ENCODE measurements around the gene ZNF487. TPM values are rescaled to one million over a fixed set of nuclear protein-coding genes. Genes with fewer than 3 reads are reported as not detected.

ZNF487 gene
- total and polyA plus RNA-seq, 10 of the 15 experiments (the other 5 are each of a cell fraction or from before 2014, with no cell fraction given): 0.74 to 2.1 (median 1.1) TPM

DNA sequence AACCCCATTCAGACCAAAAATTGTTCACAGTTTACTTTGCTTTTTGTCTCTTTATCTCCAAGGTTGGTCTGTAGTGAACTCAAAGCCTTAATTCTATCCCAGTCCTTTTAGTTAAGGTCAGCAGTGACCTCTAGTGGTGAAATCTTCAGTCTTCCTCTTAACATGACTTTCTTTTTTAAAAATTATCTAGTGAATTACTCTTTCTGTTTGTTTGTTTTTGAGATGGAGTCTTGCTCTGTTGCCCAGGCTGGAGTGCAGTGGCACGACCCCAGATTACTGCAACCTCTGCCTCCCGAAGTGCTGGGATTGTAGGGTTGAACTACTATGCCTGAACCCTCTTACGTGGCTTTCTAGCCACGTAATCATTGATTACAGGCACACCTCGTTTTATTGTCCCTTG, 25.0 kb downstream of the ZNF487 start:
- Histone ChIP-seq H3K4me1 (ENCODE audit: control insufficient read depth, insufficient read depth, low read length) (no peaks in the 10 kb centered on the region), H3K27me3 (replicated peaks in 1 of 2; ENCODE audit: control insufficient read depth in 2 of 2, insufficient read depth in 2 of 2, low read length in 1 of 2) (no peaks in the 10 kb centered on the region), H3K9me3 (replicated peaks; ENCODE audit: control insufficient read depth, insufficient read depth, low read length) (no peaks in the 10 kb centered on the region), H3K79me2 (ENCODE audit: control insufficient read depth, insufficient read depth, low read length) (no peaks in the 10 kb centered on the region), H3K9ac (ENCODE audit: control insufficient read depth, insufficient read depth, low read length) (no peak overlapping the region), H3K4me2 (ENCODE audit: control insufficient read depth, insufficient read depth) (peak overlapping the region; percentile 68; the same call in 1 of the 2 replicates), H2AFZ (ENCODE audit: control insufficient read depth, low read depth, low read length) (peak overlapping the region; percentile 75), H3K36me3 (ENCODE audit: control insufficient read depth in 2 of 2, insufficient read depth in 2 of 2, low read length in 1 of 2) (no peaks in the 10 kb centered on the region), H3K27ac (ENCODE audit: control insufficient read depth, insufficient read depth) (no peak overlapping the region), H3K4me3 (no peak overlapping the region), H4K20me1 (ENCODE audit: control insufficient read depth, insufficient read depth) (no peaks in the 10 kb centered on the region)
- RAD21 ChIA-PET (ENCODE audit: unreplicated experiment): interaction anchor here (0.9 to 1.7 kb wide), 3 partner anchors 169 to 172 kb away, joined by 4 to 5 read pairs (median 5); no protein-coding TSS in a partner anchor
- BruUV-seq (replicated peaks): no TSS peak
- intact Hi-C loops (cut with micrococcal nuclease; ENCODE audit: unreplicated experiment) (loop anchor here (1.0 to 5.0 kb wide), 3 partner anchors 114 to 260 kb away; no protein-coding TSS in a partner anchor), in situ Hi-C loops (cut with MboI) (loop anchor here (5.0 to 10.0 kb wide), 3 partner anchors 170 to 597 kb away; no protein-coding TSS in a partner anchor)
- SMC1A ChIA-PET (ENCODE audit: uncharacterized antibody, unreplicated experiment): interaction anchor here (0.6 to 2.2 kb wide), 3 partner anchors 166 to 221 kb away, joined by 3 to 9 read pairs (median 3); no protein-coding TSS in a partner anchor
- DNase-seq (ENCODE audit: low read depth, low spot score): no peak
- 40% methylated on average over 5 of the region's 5 CpGs for WGBS (ENCODE audit: insufficient coverage, insufficient replicate concordance, low lambda C conversion rate, missing lambda C conversion rate)
- CTCF ChIA-PET: interaction anchor here (0.7 to 1.4 kb wide), 7 partner anchors 19 to 257 kb away, joined by 3 to 4 read pairs (median 3); no protein-coding TSS in a partner anchor
- POLR2A ChIA-PET: no interaction called here
- TF ChIP-seq, protein P1, sequence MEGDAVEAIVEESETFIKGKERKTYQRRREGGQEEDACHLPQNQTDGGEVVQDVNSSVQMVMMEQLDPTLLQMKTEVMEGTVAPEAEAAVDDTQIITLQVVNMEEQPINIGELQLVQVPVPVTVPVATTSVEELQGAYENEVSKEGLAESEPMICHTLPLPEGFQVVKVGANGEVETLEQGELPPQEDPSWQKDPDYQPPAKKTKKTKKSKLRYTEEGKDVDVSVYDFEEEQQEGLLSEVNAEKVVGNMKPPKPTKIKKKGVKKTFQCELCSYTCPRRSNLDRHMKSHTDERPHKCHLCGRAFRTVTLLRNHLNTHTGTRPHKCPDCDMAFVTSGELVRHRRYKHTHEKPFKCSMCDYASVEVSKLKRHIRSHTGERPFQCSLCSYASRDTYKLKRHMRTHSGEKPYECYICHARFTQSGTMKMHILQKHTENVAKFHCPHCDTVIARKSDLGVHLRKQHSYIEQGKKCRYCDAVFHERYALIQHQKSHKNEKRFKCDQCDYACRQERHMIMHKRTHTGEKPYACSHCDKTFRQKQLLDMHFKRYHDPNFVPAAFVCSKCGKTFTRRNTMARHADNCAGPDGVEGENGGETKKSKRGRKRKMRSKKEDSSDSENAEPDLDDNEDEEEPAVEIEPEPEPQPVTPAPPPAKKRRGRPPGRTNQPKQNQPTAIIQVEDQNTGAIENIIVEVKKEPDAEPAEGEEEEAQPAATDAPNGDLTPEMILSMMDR (IDR thresholded peaks at IDR 0.05 in 2 of 3, conservative IDR thresholded peaks at IDR 0.05 in 1 of 3; ENCODE audit: control insufficient read depth in 2 of 3, extremely low read depth in 1 of 3, insufficient read depth in 1 of 3, low read depth in 3 of 3, low read length in 3 of 3): peak; percentile 52 to 68 (median 56); a peak in 5 of 6 replicates
- TF ChIP-seq SPI1 (IDR thresholded peaks at IDR 0.05; ENCODE audit: borderline replicate concordance, insufficient read depth, low read depth, low read length) (no peak), ZSCAN29 (IDR thresholded peaks at IDR 0.05) (no peak), RAD21 (IDR thresholded peaks at IDR 0.05; ENCODE audit: insufficient read depth, low read depth, low read length) (peak; percentile 84), SMC3 (IDR thresholded peaks at IDR 0.05; ENCODE audit: borderline replicate concordance, low read length) (peak; percentile 74; the same call in 1 of the 2 replicates), CBX3 (IDR thresholded peaks at IDR 0.05; ENCODE audit: borderline replicate concordance, low read depth) (no peak), MXI1 (IDR thresholded peaks at IDR 0.05; ENCODE audit: low read depth, low read length) (no peak), EED (IDR thresholded peaks at IDR 0.05; ENCODE audit: low read depth) (no peak), YY1 (IDR thresholded peaks at IDR 0.05; ENCODE audit: low read depth, low read length) (no peak)
- TF ChIP-seq, protein P2, sequence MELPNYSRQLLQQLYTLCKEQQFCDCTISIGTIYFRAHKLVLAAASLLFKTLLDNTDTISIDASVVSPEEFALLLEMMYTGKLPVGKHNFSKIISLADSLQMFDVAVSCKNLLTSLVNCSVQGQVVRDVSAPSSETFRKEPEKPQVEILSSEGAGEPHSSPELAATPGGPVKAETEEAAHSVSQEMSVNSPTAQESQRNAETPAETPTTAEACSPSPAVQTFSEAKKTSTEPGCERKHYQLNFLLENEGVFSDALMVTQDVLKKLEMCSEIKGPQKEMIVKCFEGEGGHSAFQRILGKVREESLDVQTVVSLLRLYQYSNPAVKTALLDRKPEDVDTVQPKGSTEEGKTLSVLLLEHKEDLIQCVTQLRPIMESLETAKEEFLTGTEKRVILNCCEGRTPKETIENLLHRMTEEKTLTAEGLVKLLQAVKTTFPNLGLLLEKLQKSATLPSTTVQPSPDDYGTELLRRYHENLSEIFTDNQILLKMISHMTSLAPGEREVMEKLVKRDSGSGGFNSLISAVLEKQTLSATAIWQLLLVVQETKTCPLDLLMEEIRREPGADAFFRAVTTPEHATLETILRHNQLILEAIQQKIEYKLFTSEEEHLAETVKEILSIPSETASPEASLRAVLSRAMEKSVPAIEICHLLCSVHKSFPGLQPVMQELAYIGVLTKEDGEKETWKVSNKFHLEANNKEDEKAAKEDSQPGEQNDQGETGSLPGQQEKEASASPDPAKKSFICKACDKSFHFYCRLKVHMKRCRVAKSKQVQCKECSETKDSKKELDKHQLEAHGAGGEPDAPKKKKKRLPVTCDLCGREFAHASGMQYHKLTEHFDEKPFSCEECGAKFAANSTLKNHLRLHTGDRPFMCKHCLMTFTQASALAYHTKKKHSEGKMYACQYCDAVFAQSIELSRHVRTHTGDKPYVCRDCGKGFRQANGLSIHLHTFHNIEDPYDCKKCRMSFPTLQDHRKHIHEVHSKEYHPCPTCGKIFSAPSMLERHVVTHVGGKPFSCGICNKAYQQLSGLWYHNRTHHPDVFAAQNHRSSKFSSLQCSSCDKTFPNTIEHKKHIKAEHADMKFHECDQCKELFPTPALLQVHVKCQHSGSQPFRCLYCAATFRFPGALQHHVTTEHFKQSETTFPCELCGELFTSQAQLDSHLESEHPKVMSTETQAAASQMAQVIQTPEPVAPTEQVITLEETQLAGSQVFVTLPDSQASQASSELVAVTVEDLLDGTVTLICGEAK (IDR thresholded peaks at IDR 0.05; ENCODE audit: borderline replicate concordance): no peak
- TF ChIP-seq, protein P3, sequence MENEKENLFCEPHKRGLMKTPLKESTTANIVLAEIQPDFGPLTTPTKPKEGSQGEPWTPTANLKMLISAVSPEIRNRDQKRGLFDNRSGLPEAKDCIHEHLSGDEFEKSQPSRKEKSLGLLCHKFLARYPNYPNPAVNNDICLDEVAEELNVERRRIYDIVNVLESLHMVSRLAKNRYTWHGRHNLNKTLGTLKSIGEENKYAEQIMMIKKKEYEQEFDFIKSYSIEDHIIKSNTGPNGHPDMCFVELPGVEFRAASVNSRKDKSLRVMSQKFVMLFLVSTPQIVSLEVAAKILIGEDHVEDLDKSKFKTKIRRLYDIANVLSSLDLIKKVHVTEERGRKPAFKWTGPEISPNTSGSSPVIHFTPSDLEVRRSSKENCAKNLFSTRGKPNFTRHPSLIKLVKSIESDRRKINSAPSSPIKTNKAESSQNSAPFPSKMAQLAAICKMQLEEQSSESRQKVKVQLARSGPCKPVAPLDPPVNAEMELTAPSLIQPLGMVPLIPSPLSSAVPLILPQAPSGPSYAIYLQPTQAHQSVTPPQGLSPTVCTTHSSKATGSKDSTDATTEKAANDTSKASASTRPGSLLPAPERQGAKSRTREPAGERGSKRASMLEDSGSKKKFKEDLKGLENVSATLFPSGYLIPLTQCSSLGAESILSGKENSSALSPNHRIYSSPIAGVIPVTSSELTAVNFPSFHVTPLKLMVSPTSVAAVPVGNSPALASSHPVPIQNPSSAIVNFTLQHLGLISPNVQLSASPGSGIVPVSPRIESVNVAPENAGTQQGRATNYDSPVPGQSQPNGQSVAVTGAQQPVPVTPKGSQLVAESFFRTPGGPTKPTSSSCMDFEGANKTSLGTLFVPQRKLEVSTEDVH (IDR thresholded peaks at IDR 0.05; ENCODE audit: low read depth, partially characterized antibody): no peak
- ATAC-seq: peak; percentile 95
- FAIRE-seq: peak; percentile 23

All from GM12878 (cell line).